HG02852 (cell line): ENCODE data around the gene ADI1.
"Not testable (repeated sequence)": the region's sequence is repeated elsewhere in the genome, so short reads cannot be mapped to it uniquely, and the experiment has no call there.

ENCODE experiments used
- ATAC-seq: cut with Tn5 transposase; IDR thresholded peaks from one replicate; pipeline ENCODE4 v1.9.1; 2021; ENCODE audit warnings: mild to moderate bottlenecking, moderate library complexity; ENCODE audit not compliant: unreplicated experiment

Gene ADI1

DNA sequence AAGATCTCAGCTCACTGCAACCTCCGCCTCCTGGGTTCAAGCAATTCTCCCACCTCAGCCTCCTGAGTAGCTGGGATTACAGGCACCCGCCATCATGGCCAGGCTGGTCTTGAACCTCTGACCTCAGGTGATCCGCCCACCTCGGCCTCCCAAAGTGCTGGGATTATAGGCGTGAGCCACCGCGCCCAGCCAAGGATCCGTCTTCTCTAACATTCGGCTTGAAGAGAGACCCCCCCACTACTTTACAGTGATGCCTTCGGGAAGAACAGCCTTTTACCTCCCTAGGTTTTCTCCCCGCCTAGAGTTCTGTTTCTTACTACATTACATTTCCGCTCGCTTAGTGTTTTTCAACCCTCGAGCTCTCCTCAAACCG is 22.6 kb downstream of the ADI1 start:
- not testable (repeated sequence) for ATAC-seq

DNA sequence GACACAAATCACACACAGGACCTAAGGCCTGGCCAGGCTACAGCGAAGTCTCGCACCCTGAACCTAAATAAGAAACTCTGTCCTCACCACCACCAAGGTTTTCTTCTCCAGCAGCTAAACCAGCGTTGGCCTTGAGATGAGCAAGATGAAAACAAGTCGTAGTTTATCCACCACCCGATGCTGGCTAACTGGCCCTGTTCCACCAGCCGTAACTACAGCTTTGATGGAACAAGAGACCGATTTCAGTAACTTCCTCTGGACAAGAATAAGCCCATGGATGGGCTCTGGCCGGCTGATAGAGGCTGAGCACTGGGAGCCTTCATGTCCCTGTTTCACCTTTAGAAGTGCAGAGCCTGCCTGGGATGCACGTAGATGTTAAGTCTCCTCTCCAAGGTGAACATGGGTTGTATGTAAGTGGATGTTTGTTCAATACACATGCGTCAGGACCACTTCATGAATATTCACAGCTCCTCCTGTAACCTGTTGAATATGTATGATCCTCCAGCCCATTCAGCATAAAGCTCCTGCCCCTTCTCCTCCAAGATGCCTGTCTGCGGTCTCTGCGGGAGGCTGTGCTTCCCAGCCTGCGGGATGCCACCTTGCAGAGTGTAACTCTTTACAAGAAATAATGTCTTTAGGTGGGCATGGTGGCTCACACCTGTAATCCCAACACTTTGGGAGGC is 24.2 kb downstream of the ADI1 start:
- ATAC-seq: no peak

DNA sequence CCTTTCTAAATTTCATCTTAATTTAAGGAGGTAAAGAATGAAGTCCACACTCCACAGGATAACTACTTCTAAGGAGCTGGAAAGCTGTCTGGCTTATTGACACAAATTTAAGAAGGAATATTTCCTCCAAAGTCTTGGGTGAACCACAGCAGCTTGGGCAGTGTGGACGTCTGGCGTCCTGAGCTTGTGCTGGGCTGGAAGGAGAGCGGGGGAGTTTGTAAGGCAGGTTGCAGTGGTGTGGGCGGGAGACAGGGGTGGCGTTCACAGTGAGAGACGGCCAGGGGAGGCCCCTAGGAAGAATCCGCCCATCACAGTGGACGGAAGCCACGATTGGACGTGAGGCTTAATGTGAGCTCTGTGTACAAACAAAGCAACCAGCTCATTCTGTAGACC is 25.7 kb downstream of the ADI1 start:
- no peak for ATAC-seq

DNA sequence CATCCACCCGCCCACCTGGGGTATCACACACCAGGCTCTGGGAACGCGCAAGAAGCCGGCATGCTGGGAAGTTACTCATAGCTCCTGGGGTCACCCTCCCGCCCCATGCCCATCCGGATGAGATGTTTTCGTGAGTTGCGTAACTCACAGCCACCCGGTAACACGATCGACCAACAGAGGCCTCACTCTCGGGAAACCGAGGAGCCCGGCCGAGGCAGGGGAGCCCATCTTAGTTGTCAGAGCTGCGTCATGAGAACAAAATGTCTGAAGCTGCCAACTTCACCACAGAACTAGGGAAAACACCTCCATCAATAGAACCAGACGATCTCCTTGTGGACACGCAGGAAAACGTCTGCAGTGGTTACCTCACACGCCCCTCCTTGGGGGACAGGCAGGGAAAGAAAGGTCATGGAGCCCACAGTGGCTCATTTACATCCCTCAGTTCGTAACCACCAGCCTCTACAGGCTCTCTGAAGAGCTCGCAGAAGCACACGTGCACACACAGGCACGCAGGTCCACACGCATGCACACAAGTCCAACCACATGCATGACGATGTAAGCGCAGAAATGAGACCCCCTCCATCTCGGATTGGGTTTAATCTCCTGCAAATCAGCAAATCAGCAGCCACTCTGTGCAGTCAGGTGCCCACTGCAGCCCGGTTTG is 26.2 kb downstream of the ADI1 start:
- ATAC-seq: no peak

DNA sequence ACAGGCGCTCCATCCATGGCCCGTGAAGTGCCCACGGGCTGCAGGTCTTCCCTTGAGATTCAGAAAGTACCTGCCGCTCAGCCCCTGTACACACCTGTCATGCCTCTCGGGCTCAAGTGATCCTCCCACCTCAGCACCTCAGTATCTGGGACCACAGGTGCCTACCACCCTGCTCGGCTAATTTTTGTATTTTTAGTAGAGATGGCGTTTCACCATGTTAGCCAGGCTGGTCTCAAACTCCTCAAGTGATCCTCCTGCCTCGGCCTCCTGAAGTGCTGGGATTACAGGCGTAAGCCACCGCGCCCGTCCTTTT is 26.9 kb downstream of the ADI1 start:
- not testable (repeated sequence) for ATAC-seq

DNA sequence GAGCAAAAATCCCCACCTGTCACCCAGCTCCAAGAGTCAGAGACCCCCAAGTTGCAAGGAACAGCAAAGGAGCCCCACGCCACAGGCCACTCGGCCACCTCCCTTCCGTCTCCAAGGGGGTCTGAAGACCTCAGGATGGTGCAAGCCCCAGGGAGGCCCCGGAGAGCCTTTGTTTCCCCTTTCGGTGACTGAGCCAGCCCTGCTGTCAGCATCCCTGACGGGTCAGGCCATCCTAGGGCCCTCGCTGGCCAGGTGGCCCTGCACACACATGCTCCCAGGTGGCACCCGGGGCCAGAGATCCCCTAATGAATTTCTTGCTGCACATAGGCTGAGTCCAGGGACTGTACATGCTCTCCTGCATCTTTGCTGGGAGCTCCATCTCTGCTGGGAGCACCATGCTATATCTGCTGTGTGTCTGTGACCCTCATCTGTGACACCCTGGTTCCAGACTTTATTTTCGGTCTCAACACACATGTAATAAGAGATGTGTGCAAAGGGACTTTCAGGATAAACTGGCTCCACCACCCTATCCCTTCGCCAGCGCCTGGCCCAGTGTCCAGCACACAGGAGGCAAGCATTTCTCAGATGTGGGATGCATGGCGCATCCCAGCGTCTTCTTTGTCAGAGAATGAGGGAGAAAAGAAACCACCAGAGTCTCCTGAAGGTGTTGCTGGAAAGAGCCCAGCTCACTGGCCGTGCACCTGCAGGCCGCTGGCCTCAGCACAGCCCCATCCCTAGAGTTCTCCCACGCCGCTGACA is 27.4 kb downstream of the ADI1 start:
- ATAC-seq: no peak

DNA sequence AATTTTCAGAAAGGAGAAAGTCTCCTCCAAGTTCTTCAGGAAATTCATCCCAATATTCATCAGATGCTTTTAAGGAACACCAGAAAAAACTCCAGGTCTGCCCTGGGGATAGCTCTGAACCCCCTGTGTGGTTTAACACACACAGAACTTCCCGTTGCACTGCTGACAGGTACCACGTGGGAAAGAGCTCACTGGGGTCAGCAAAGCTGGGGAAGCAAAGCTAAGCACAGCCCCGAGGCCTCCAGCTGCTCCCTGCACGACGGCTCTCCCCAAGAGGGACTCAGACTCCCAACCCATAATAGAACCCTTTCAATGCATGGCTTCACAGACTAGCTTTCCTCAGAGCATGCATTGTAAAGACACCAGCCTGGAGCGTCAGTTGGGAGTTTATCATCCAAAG is 28.0 kb downstream of the ADI1 start:
- ATAC-seq: no peak

DNA sequence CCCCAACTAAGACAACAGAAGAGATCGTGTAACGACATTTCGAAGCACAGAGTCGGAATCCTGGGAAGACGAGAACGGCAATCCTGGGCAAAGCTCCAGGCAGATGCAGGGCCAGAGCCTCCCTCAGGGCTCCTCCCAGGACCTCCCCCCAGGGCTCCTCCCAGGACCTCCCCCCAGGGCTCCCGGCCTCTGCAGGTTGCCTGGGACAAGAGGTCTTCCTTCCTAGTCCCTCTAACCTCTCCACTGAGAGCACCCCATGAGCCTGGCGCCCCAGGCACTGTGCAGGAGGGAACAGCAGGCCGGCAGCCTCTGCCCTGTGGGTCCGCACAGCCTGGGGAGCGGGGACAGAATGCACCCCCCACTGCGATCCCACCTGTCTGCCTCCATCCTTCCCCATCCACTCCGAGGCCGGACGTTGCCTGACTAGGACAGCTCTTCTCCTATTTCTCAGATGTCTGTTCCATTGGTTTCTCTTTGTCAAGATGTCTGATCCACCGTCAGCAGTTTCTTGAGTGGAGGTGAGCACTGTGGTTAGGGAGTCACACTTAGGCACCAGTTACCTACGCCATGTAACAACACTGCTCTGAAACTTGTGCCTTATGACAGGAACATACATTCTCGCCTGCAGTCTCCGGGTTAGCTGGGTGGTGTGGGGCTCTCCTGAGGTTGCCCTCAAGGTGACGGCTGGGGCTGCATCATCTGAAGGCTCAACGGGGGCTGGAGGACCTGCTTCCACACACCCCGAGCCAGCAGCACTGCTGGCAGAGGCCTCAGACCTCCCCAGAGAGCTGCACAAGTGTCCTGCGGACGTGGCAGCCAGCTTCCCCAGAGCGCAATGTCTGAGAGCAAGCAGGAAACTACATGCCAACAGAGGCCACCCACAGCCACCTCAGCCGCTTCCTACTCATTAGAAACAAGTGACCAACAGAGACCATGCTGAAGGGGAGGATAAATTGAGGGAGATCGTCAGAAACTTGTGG is 28.9 kb downstream of the ADI1 start:
- no peak for ATAC-seq

DNA sequence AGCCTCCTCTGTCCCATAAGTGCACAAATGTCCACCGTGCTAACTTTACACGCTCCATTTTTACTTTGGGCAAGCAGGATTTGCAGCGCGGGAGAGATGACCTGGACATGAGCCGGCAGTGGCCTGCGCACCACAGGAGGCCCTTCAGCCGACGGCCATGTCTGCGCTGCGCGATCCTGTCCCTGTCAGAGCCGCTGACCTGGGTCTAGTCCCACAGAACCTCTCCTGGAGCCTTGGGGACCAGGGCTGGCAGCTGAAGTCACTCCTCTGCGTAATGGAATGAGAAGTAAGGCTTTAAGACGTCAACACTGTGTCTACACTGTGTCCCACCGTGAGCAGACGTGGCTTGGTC is 29.6 kb downstream of the ADI1 start:
- ATAC-seq: no peak

DNA sequence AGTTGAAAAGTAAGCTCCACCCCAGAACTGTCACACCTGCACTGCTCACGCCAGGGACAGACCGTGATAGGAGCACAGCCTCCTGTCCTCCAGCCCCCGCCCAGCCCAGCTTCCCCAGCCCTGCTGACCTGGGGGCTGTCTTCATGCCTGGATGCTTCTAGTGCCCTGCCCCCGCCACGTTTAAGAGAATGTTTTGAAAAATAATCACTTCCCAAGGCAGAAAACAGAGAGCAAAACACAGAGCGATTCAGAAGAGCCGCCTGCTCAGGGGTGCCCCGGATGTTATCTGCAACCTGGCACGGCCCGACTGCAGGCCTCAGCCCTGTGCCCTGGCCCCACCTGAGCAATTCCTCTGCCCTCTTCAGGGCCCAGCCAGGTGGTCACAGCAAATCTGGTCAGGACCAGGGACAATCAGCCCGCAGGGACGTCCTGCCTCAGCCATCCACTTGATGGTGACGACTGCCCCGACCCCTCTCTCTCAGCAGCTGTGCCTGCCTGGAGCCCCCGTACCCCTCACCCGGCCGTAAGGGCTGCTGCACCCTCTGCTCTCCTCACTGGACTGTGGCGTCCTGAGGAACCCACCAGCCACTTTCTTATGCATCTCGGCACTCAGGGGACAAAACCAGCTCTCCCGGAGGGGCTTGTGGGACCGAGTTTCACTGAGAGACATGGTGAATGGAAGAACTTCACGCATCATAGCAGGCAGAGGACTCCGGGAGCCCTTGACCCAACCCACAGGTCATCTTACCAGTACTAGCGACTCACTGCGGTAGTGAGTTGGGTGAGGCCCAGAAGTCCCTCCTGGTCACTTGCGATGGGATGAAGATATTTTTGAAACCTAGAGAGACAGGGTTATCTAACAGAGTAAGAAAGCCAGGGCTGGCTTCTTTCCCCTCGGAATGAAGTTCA is 30.2 kb downstream of the ADI1 start:
- no peak for ATAC-seq

DNA sequence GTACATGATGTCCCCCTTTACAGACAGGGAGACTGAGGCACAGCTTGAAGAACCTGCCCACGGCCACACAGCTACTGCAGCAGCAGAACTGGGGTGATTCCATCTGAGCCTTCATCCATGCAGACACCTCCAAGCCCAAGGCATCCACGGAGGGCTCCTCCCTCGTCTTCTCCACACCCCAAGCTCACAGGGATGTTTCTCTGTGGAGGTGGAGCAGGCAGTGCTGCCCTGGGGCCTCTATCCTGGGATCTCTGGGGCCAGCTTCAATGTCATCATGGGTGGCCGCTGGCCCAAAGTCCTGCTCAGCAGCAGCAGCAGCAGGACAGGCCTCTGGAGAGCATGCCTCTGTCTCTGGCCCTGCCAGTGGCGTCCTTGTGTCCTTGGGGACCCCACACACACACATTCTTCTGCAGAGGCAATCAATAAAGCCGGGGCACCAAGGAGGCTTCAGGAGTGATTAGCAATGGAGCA is 31.2 kb downstream of the ADI1 start:
- ATAC-seq: no peak

DNA sequence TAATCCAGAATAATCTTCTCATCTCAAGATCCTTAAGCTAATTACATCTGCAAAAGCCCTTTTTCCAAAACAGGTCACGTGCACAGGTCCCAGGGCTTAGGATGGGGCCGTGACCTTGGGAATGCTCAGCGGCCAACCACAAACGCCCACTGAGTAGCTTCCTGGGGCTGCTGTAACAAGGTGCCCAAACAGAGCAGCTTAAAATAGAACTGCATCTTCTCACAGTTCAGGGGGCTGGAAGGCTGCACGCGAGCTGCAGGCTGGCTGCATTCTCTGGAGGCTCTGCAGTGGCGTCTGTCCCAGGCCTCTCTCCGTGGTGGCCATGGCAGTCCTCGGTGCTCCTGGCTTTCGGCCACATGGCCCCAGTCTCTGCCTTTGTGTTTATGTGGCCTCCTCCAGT is 31.9 kb downstream of the ADI1 start:
- no peak for ATAC-seq

DNA sequence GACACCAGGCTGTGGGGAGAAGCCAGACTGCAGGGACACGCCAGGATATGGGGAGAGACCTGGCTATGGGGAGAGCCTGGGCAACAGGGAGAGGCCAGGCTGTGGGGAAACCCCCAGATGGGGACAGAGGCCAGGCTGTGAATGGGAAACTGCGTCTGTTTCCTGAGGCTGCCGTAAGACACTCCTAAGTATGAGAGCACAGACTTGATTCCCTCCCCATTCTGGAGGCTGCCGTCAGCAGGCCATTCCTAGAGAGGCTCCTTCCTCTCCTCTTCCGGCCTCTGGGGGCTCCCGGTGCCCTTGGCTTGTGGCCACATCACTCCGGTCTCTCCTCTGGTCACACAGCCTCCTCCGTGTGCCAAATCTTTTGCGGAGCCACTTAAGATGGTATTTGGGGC is 32.3 kb downstream of the ADI1 start:
- no peak for ATAC-seq

DNA sequence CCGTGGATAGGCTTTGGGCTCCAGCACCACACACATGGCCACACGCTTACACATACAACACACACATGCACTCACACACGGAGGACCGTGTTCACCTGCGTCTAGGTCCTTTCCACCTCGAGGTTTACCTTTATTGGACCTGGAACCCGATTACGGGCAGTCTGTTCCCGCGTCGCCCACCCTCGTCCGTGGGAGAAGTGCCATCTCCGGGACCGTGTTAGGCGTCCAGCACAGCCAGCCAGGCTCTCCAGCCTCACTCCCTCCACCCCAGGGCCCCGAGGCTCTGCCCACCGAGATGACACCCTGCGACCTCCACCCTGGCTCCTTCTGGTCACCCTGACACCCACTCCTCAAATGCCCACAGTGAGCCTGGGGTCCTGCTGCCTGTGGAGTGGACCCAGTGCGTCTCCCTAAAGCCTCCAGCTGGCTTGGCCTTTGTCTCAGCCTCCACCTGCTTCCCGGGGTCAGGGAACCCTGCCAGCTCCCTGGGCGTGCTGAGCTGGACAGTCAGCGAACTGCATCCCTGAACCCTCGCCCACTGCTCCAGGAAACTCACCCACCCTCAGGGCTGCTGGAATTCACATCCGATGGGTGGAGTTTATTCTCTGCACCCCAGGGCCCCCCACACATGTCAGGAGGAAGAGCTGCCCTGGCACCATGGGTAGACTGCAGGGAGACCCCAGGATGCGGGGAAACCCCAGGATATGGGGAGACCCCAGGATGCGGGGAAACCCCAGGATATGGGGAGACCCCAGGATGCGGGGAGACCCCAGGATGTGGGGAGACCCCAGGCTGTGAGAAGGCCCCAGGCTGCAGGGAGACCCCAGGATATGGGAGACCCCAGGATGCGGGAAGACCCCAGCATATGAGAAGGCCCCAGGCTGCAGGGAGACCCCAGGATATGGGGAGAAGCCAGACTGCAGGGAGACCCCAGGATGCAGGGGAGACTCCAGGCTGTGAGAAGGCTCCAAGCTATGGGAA is 33.0 kb downstream of the ADI1 start:
- no peak for ATAC-seq

DNA sequence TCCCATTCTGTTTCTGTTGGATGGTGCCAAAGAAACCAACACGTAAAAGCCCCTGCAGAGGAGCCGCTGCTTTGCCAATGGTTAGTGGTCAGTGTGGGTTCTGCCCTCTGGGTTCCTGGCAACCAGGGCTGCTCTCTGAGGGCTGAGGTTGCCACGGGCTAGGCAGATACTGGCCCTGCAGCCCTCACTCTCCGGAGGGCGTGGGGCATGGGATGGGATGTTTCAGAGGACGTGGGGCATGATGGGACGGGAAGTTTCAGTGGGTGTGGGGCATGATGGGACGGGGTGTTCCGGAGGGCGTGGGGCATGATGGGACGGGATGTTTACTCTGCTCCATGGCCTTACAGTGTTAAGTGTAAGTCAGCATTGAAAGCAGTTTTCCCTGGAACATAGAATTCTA is 34.2 kb downstream of the ADI1 start:
- no peak for ATAC-seq

DNA sequence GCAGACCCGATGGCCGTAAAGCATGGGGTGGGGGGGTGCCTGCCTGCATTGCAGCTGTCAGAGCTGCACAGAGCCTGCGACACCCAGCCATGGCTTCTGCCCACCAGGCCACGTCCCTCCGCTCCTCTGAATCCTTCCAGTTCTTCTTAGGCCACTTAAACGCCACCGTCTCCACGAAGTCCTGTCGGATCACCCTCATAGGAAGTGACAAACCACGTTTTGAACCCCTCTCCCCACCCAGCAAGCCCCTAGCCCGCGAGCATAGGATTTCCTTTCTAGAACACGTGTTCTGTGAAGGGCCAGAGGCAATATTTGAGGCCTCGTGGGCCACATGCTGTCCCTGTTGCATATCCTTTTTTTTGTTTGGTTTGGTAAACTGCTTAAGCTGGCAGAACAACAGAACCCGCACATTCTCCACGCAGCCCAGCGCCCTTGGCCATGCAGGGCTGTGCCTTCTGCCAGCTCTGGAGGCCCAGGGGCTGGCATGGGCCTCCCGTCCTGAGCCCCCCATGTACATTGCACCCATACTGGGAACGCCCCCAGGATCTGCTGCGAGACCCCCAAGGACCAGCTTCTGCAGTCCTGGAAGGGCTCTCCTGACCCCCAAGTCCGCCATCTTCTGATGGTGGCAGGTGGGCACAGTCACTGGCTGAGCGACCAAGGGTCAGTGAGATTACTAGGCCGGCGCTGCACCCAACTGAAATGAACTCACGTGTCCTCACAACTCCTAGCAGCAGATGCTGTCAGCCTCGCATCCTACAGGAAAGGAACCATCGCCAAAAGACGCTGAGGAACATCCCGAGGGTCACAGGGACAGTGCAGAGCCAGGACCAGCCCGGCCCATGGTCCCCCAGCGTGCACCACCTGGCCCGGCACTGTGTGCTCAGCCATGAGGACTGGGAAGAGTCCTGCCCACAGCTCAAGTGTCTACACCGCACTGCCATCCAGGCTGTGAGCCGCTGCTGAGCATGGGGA is 35.1 kb downstream of the ADI1 start:
- ATAC-seq: no peak

DNA sequence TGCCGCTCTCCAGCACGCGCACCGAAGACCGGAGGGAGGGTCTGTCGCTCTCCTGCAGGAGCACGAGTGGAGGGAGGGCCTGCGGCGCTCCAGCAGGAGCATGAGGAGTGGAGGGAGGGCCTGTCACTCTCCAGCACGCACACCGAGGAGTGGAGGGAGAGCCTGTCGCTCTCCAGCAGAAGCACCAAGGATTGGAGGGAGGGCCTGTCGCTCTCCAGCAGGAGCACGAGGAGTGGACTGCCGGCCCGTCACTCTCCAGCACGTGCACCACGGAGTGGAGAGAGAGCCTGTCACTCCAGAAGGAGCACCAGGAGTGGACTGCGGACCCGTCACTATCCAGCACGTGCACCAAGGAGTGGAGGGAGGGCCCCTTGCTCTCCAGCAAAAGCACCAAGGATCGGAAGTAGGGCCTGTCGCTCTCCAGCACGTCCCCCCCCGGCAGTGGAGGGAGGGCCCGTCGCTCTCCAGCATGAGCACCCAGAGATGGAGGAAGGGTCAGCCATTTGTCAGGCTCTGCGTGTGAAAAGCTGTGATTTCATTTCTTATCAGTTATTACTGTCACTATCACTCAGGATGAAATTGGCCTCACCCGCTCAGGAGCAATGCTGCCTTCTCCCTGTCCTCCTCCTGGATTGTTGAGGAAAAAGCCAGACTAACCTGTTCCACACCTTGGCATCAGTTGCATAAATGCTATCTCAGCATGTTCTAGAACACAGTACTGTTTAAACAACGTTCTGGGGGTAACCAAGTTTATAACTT is 35.9 kb downstream of the ADI1 start:
- no peak for ATAC-seq
